ENCODE data around the gene RTP3. TPM values are rescaled to one million over a fixed set of nuclear protein-coding genes. Genes with fewer than 3 reads are reported as not detected.
A peak's percentile ranks its signal among the peaks of the same experiment; 100 is the strongest.
"Not testable (repeated sequence)": the region's sequence is repeated elsewhere in the genome, so short reads cannot be mapped to it uniquely, and the experiment has no call there.

The RTP3 gene
- polyA plus RNA-seq, 6 donors from 2014 or later = not detected

- peaks cover 49 to 77% (median 70%) of the 10 kb centered on the region in 3 donors for H3K4me1 Mint-ChIP-seq
- ATAC-seq (ENCODE audit: low read depth in 2 of 2) = no peak
These were observed 41.7 kb downstream of the RTP3 start for GRCh38 chr3:46539443-46540005.

GRCh38 chr3:46540550-46540949 is 42.8 kb downstream of the RTP3 start:
- H3K27ac Mint-ChIP-seq = peak overlapping the region in 4 of 6 donors; percentile 50 to 97 (median 86)
- no peak for DNase-seq
- H3K36me3 Mint-ChIP-seq = no peaks in the 10 kb centered on the region
- peaks cover 6 to 36% (median 33%) of the 10 kb centered on the region in 3 donors for H3K27me3 Mint-ChIP-seq
- ATAC-seq (ENCODE audit: low read depth in 2 of 2) = no peak
- peak overlapping the region in 4 of 8 donors; percentile 16 to 88 (median 42) for H3K4me3 Mint-ChIP-seq
- H3K9me3 Mint-ChIP-seq = no peaks in the 10 kb centered on the region
- peaks cover 52 to 79% (median 75%) of the 10 kb centered on the region in 3 donors for H3K4me1 Mint-ChIP-seq

More at GRCh38 chr3:46539443-46540005, 41.7 kb downstream of the RTP3 start:
- Mint-ChIP-seq H3K36me3 (peaks cover 0 to 1% of the 10 kb centered on the region in 2 donors), H3K9me3 (peaks cover 0 to under 1% (median 0%) of the 10 kb centered on the region in 7 donors), H3K27ac (peak overlapping the region; percentile 91 to 99 (median 98)), H3K27me3 (peaks cover 11 to 36% (median 33%) of the 10 kb centered on the region in 3 donors), H3K4me3 (peak overlapping the region; percentile 53 to 88 (median 76))
- DNase-seq = no peak

- Mint-ChIP-seq H3K9me3 (no peaks in the 10 kb centered on the region), H3K4me1 (peaks cover 41 to 74% (median 71%) of the 10 kb centered on the region in 3 donors), H3K36me3 (no peaks in the 10 kb centered on the region), H3K27me3 (peaks cover 6 to 28% (median 24%) of the 10 kb centered on the region in 3 donors), H3K4me3 (peak overlapping the region in 2 of 8 donors; percentile 31 to 59), H3K27ac (peak overlapping the region in 5 of 6 donors; percentile 50 to 91 (median 86))
- ATAC-seq (ENCODE audit: low read depth in 2 of 2) = no peak
- DNase-seq = peak; percentile 30
These were observed 44.1 kb downstream of the RTP3 start for GRCh38 chr3:46541835-46542234.

- peaks cover 40 to 72% (median 66%) of the 10 kb centered on the region in 3 donors for H3K4me1 Mint-ChIP-seq
- H3K4me3 Mint-ChIP-seq = peak overlapping the region in 3 of 8 donors; percentile 25 to 59 (median 45)
- no peaks in the 10 kb centered on the region for H3K9me3 Mint-ChIP-seq
- H3K36me3 Mint-ChIP-seq = no peaks in the 10 kb centered on the region
- peaks cover 6 to 28% (median 28%) of the 10 kb centered on the region in 3 donors for H3K27me3 Mint-ChIP-seq
- H3K27ac Mint-ChIP-seq = peak overlapping the region in 5 of 6 donors; percentile 49 to 91 (median 86)
- DNase-seq = no peak
- ATAC-seq (ENCODE audit: low read depth in 2 of 2) = no peak
These were observed 44.6 kb downstream of the RTP3 start for GRCh38 chr3:46542344-46542743.

GRCh38 chr3:46542801-46543201 is 45.0 kb downstream of the RTP3 start:
- ATAC-seq (ENCODE audit: low read depth in 2 of 2) (no peak), DNase-seq (no peak)
- Mint-ChIP-seq H3K27ac (peak overlapping the region in 1 of 6 donors; percentile 91), H3K9me3 (no peaks in the 10 kb centered on the region), H3K36me3 (no peaks in the 10 kb centered on the region), H3K4me3 (peak overlapping the region in 1 of 8 donors; percentile 45), H3K4me1 (peaks cover 37 to 67% (median 61%) of the 10 kb centered on the region in 3 donors), H3K27me3 (peaks cover 6 to 28% (median 28%) of the 10 kb centered on the region in 3 donors)

- Mint-ChIP-seq H3K36me3 (no peaks in the 10 kb centered on the region), H3K4me3 (no peak overlapping the region), H3K27me3 (peaks cover 20 to 37% (median 28%) of the 10 kb centered on the region in 3 donors), H3K9me3 (no peaks in the 10 kb centered on the region), H3K4me1 (peaks cover 25 to 54% (median 50%) of the 10 kb centered on the region in 3 donors), H3K27ac (peak overlapping the region in 1 of 6 donors; percentile 14)
- no peak for ATAC-seq (ENCODE audit: low read depth in 2 of 2)
- DNase-seq = no peak
These were observed 47.2 kb downstream of the RTP3 start for GRCh38 chr3:46544771-46545503.

GRCh38 chr3:46545818-46546630 is 48.2 kb downstream of the RTP3 start:
- H3K4me3 Mint-ChIP-seq = peak overlapping the region in 1 of 8 donors; percentile 29
- H3K27ac Mint-ChIP-seq = peak overlapping the region in 2 of 6 donors; percentile 14 to 73
- H3K4me1 Mint-ChIP-seq = peaks cover 31 to 54% (median 46%) of the 10 kb centered on the region in 3 donors

GRCh38 chr3:46546896-46547440 is 49.2 kb downstream of the RTP3 start:
- no peaks in the 10 kb centered on the region for H3K36me3 Mint-ChIP-seq
- H3K4me3 Mint-ChIP-seq = no peak overlapping the region
- DNase-seq = no peak
- H3K4me1 Mint-ChIP-seq = peaks cover 27 to 46% (median 37%) of the 10 kb centered on the region in 3 donors
- ATAC-seq (ENCODE audit: low read depth in 2 of 2) = no peak
- no peaks in the 10 kb centered on the region for H3K9me3 Mint-ChIP-seq
- peaks cover 24 to 47% (median 30%) of the 10 kb centered on the region in 3 donors for H3K27me3 Mint-ChIP-seq
- H3K27ac Mint-ChIP-seq = no peak overlapping the region

More at GRCh38 chr3:46545818-46546630, 48.2 kb downstream of the RTP3 start:
- H3K27me3 Mint-ChIP-seq = peaks cover 28 to 44% (median 29%) of the 10 kb centered on the region in 3 donors
- no peaks in the 10 kb centered on the region for H3K36me3 Mint-ChIP-seq
- H3K9me3 Mint-ChIP-seq = no peaks in the 10 kb centered on the region
- DNase-seq = no peak
- no peak for ATAC-seq (ENCODE audit: low read depth in 2 of 2)

- not testable (repeated sequence) for ATAC-seq (ENCODE audit: low read depth in 2 of 2); DNase-seq; H3K4me3 Mint-ChIP-seq; H3K9me3 Mint-ChIP-seq; H3K36me3 Mint-ChIP-seq
- H3K27ac Mint-ChIP-seq = peak overlapping the region in 1 of 6 donors; percentile 58
- peaks cover 22 to 35% (median 28%) of the 10 kb centered on the region in 3 donors for H3K4me1 Mint-ChIP-seq
- H3K27me3 Mint-ChIP-seq = peaks cover 25 to 42% (median 26%) of the 10 kb centered on the region in 3 donors
These were observed 50.8 kb downstream of the RTP3 start for GRCh38 chr3:46548611-46549010.

- ATAC-seq (ENCODE audit: low read depth in 2 of 2) (peak; percentile 36 to 60), DNase-seq (no peak)
- Mint-ChIP-seq H3K27me3 (peaks cover 19 to 37% (median 26%) of the 10 kb centered on the region in 3 donors), H3K36me3 (no peaks in the 10 kb centered on the region), H3K9me3 (peaks cover 0 to 1% (median 0%) of the 10 kb centered on the region in 7 donors), H3K4me3 (peak overlapping the region in 2 of 8 donors; percentile 7 to 70), H3K4me1 (peaks cover 18 to 35% (median 26%) of the 10 kb centered on the region in 3 donors), H3K27ac (peak overlapping the region in 1 of 6 donors; percentile 60)
These were observed 51.7 kb downstream of the RTP3 start for GRCh38 chr3:46549408-46549904.

- H3K4me1 Mint-ChIP-seq = peaks cover 16 to 35% (median 23%) of the 10 kb centered on the region in 3 donors
- DNase-seq (no peak), ATAC-seq (ENCODE audit: low read depth in 2 of 2) (peak; percentile 80 to 91)
- no peaks in the 10 kb centered on the region for H3K36me3 Mint-ChIP-seq
- no peak overlapping the region for H3K27ac Mint-ChIP-seq
- H3K27me3 Mint-ChIP-seq = peaks cover 13 to 35% (median 26%) of the 10 kb centered on the region in 3 donors
- H3K4me3 Mint-ChIP-seq = peak overlapping the region in 2 of 8 donors; percentile 7 to 70
- peaks cover 0 to 7% (median 2%) of the 10 kb centered on the region in 7 donors for H3K9me3 Mint-ChIP-seq
These were observed 52.2 kb downstream of the RTP3 start for GRCh38 chr3:46549989-46550388.
